ENCODE results near the gene CHRDL2.

DNA sequence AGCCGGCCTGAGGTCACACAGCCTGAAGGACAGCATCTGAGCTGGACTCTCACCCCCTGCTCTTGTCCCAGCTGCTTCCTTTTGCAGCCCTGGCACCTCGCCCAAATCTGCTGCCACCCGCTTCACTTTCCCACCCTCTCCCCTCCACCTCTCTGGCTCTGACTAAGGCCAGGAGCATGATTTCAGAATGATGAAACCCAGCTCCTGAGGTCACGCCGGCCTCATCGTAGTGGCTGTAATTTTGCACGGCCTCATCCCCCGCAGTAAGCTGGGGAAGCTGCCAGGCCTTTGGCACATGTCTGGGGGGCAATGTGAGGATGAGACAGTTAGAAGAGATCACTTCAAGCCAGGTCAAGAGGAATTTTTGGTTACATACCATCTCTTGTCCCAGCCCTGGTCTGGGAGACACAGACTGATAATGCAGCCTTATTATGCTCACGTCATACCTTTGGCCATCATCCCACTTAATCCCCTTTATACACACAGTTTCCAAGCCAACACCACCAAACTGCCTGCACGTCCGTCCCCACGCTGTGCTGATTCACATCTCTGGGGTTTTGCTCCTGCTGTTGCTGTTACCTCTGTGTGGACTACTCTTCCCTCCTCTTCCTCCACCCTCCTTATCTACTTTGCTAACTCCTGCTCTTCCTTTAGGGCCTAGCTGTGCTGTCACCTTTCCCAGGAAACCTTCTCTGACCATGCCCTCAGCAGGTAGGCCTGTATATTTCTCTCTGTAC, 58.1 kb downstream of the CHRDL2 start:
- TF ChIP-seq CTCF (IDR thresholded peaks at IDR 0.05), result no peak
- TF ChIP-seq POLR2A (IDR thresholded peaks at IDR 0.05), result no peak
- TF ChIP-seq POLR2AphosphoS5 (IDR thresholded peaks at IDR 0.05), result peak; percentile 92
- no peak for TF ChIP-seq EP300 (IDR thresholded peaks at IDR 0.05)
